GM12878 (cell line): ENCODE measurements around the gene DCAF6. TPM values are rescaled to one million over a fixed set of nuclear protein-coding genes. Genes with fewer than 3 reads are reported as not detected.

Source experiments
- ATAC-seq: fragments of 200-7000 bp; cut with Tn5 transposase; 3 replicates; pipeline ENCODE4 v1.9.1; 2020; ENCODE audit warnings: mild to moderate bottlenecking, moderate library complexity
- BruUV-seq: library from RNA; stranded (reverse); fragments of 400-500 nt; replicated peaks from 2 replicates; lab custom pipeline; 2021; lab: Mats Ljungman, UMichigan
- CTCF ChIA-PET: fragments of 300-600 bp; sonication (Branson Sonifier 250); formaldehyde crosslinking; extraction: SDS; loops from one replicate; lab custom pipeline; 2021; ENCODE audit warnings: inconsistent platforms; lab: Yijun Ruan, JAX
- POLR2A ChIA-PET: fragments of 350-600 bp; formaldehyde crosslinking; extraction: SDS; loops from one replicate; lab custom pipeline; 2021; ENCODE audit warnings: inconsistent platforms; lab: Charles Lee
- RAD21 ChIA-PET: fragments of 300-600 bp; sonication (Branson Sonifier 250); formaldehyde crosslinking; loops from one replicate; lab custom pipeline; 2023; ENCODE audit warnings: antibody characterized with exemption; ENCODE audit not compliant: unreplicated experiment; lab: Charles Lee
- SMC1A ChIA-PET: fragments of 300-600 bp; sonication (Branson Sonifier 250); formaldehyde crosslinking; loops from one replicate; lab custom pipeline; 2023; ENCODE audit not compliant: unreplicated experiment, uncharacterized antibody; lab: Charles Lee
- DNase-seq: peaks from one replicate; pipeline ENCODE4 v3.0.0-alpha.2; 2011; ENCODE audit warnings: low read depth, low spot score
- FAIRE-seq: peaks from 3 replicates; lab custom pipeline; 2011; peaks lifted over from hg19 to GRCh38; lab: Jason Lieb, UNC
- H2AFZ ChIP-seq: 2 replicates; pipeline ENCODE4 v1.6.0; 2011; ENCODE audit warnings: low read depth, low read length, control low read depth; ENCODE audit not compliant: control insufficient read depth
- H3K27ac ChIP-seq: 2 replicates; pipeline ENCODE4 v1.5.1; 2011; ENCODE audit warnings: control low read depth; ENCODE audit not compliant: control insufficient read depth, insufficient read depth
- H3K27me3 ChIP-seq, 2 experiments: replicated peaks in 1 of 2; 2 replicates each; pipeline versions ENCODE4 v1.6.0 to v1.6.1; 2011; ENCODE audit warnings: low read length in 1 of 2; ENCODE audit not compliant: control insufficient read depth in 2 of 2, insufficient read depth in 2 of 2
- H3K36me3 ChIP-seq, 2 experiments: 2 replicates each; pipeline ENCODE4 v1.5.1; 2011; ENCODE audit warnings: low read length in 1 of 2; ENCODE audit not compliant: control insufficient read depth in 2 of 2, insufficient read depth in 2 of 2
- H3K4me1 ChIP-seq: 2 replicates; pipeline ENCODE4 v1.6.1; 2011; ENCODE audit warnings: mild to moderate bottlenecking, low read length, moderate library complexity, mixed read lengths; ENCODE audit not compliant: control insufficient read depth, insufficient read depth
- H3K4me2 ChIP-seq: 2 replicates; pipeline ENCODE4 v1.6.0; 2011; ENCODE audit warnings: control low read depth; ENCODE audit not compliant: control insufficient read depth, insufficient read depth
- H3K4me3 ChIP-seq: fragments of 200-600 bp; sonication (generic); 2 replicates; pipeline ENCODE4 v1.5.1; 2016
- H3K79me2 ChIP-seq: 2 replicates; pipeline ENCODE4 v1.6.0; 2011; ENCODE audit warnings: low read length; ENCODE audit not compliant: control insufficient read depth, insufficient read depth
- H3K9ac ChIP-seq: 2 replicates; pipeline ENCODE4 v1.8.0; 2011; ENCODE audit warnings: low read length, control low read depth, mixed read lengths; ENCODE audit not compliant: control insufficient read depth, insufficient read depth
- H3K9me3 ChIP-seq: replicated peaks from 3 replicates; pipeline ENCODE4 v1.5.1; 2011; ENCODE audit warnings: mild to moderate bottlenecking, low read length; ENCODE audit not compliant: control insufficient read depth, insufficient read depth
- H4K20me1 ChIP-seq: 2 replicates; pipeline ENCODE4 v1.6.0; 2011; ENCODE audit not compliant: control insufficient read depth, insufficient read depth
- BMI1 ChIP-seq: fragments of 450-650 bp; IDR thresholded peaks from 2 replicates; pipeline ENCODE4 v1.6.1; 2016; ENCODE audit warnings: mild to moderate bottlenecking, moderate library complexity, borderline replicate concordance
- CHD1 ChIP-seq: IDR thresholded peaks from 2 replicates; pipeline ENCODE4 v1.6.1; 2012; ENCODE audit warnings: low read depth, low read length, improper control_type of control experiment
- CHD4 ChIP-seq: fragments of 200-600 bp; sonication (generic); IDR thresholded peaks from 2 replicates; pipeline ENCODE4 v1.6.1; 2016; ENCODE audit warnings: mild to moderate bottlenecking
- CREM ChIP-seq: IDR thresholded peaks from 2 replicates; pipeline ENCODE4 v1.6.1; 2014; ENCODE audit warnings: antibody characterized with exemption, low read depth
- FOXK2 ChIP-seq: fragments of 450-650 bp; IDR thresholded peaks from 2 replicates; pipeline ENCODE4 v1.6.1; 2017; ENCODE audit warnings: mild to moderate bottlenecking, moderate library complexity
- HDAC2 ChIP-seq: fragments of 200-600 bp; sonication (generic); IDR thresholded peaks from 2 replicates; pipeline ENCODE4 v1.6.1; 2017
- MEF2B ChIP-seq: fragments of 450-650 bp; IDR thresholded peaks from 2 replicates; pipeline ENCODE4 v1.6.1; 2018; ENCODE audit warnings: mild to moderate bottlenecking, moderate library complexity; ENCODE audit not compliant: partially characterized antibody, poor library complexity, severe bottlenecking
- POLR2AphosphoS2 ChIP-seq: IDR thresholded peaks from 2 replicates; pipeline ENCODE4 v1.6.1; 2011; ENCODE audit warnings: low read depth, mild to moderate bottlenecking, low read length, improper control_type of control experiment, moderate library complexity
- STAT1 ChIP-seq: fragments of 450-650 bp; conservative IDR thresholded peaks from 2 replicates; pipeline ENCODE4 v1.6.1; 2014; ENCODE audit warnings: antibody characterized with exemption, mild to moderate bottlenecking
- STAT3 ChIP-seq: IDR thresholded peaks from 2 replicates; pipeline ENCODE4 v1.6.1; 2011; ENCODE audit warnings: low read depth, low read length, improper control_type of control experiment
- SUPT20H ChIP-seq: IDR thresholded peaks from 2 replicates; pipeline ENCODE4 v1.6.1; 2011; ENCODE audit warnings: low read depth, mild to moderate bottlenecking, low read length, moderate library complexity, borderline replicate concordance; ENCODE audit not compliant: control insufficient read depth
- WGBS: methylation state at CpG from one replicate; pipeline ENCODE4 v1.1.6; 2016; ENCODE audit warnings: low lambda C conversion rate; ENCODE audit not compliant: insufficient replicate concordance, insufficient coverage; ENCODE audit errors: missing lambda C conversion rate; 5-methylcytosine and 5-hydroxymethylcytosine counted together
- in situ Hi-C: fragments of 300-500 bp; cut with MboI; formaldehyde crosslinking; loops from 9 replicates; pipeline ENCODE4 v1.14.3; 2018; ENCODE audit warnings: mixed read lengths
- intact Hi-C: fragments of 100-400 bp; cut with micrococcal nuclease; formaldehyde crosslinking; loops from one replicate; pipeline ENCODE4 v1.14.2; 2022; ENCODE audit not compliant: unreplicated experiment
- polyA plus RNA-seq, 11 experiments: library from polyadenylated mRNA; depleted of rRNA in 4 of 11; unstranded in 6 of 11; stranded (reverse) in 5 of 11; fragments of >200 nt; fragmentation: Nextera tagmentation in 4 of 11; fragmentation: Illumina TruSeq in 1 of 11; extraction: Ambion mirVana in 4 of 11; extraction: Trizol in 1 of 11; gene quantifications; 1 replicate in 1 of 11; 2 replicates in 10 of 11; pipeline versions ENCODE4 v1.2.1 to v1.2.3, GENCODE V29; 2011 to 2016; ENCODE audit warnings: inconsistent platforms in 2 of 11, missing spikeins in 2 of 11, low read depth in 1 of 11
- total RNA-seq, 4 experiments: library from RNA; depleted of rRNA in 3 of 4; stranded (reverse); fragments of >200 nt in 3 of 4; fragmentation: Illumina TruSeq in 1 of 4; extraction: Trizol in 1 of 4; gene quantifications; 2 replicates each; pipeline versions ENCODE4 v1.2.1 to v1.2.3, GENCODE V29; 2013 to 2021
- TF ChIP-seq, protein P1 (sequence below): fragments of 450-650 bp; formaldehyde crosslinking; IDR thresholded peaks from 2 replicates; pipeline ENCODE4 v1.4.0; 2020; ENCODE audit warnings: mild to moderate bottlenecking, moderate library complexity
- TF ChIP-seq, protein P2 (sequence below): fragments of 150-350 bp; IDR thresholded peaks from 2 replicates; pipeline ENCODE4 v1.6.1; 2016; ENCODE audit warnings: low read depth, low read length
- TF ChIP-seq, protein P3 (sequence below): fragments of 450-650 bp; IDR thresholded peaks from 2 replicates; pipeline ENCODE4 v1.6.1; 2016; ENCODE audit warnings: mild to moderate bottlenecking
- TF ChIP-seq, protein P4 (sequence below): IDR thresholded peaks from 2 replicates; pipeline ENCODE4 v1.6.1; 2011; ENCODE audit warnings: borderline replicate concordance, low read depth, mild to moderate bottlenecking, moderate library complexity, mixed read lengths, low read length; ENCODE audit not compliant: insufficient read depth; ENCODE audit errors: extremely low read length

The DCAF6 gene
- total and polyA plus RNA-seq, 10 of the 15 experiments (the other 5 are each of a cell fraction or from before 2014, with no cell fraction given), result 11.4 to 62.7 (median 33.0) TPM

DNA sequence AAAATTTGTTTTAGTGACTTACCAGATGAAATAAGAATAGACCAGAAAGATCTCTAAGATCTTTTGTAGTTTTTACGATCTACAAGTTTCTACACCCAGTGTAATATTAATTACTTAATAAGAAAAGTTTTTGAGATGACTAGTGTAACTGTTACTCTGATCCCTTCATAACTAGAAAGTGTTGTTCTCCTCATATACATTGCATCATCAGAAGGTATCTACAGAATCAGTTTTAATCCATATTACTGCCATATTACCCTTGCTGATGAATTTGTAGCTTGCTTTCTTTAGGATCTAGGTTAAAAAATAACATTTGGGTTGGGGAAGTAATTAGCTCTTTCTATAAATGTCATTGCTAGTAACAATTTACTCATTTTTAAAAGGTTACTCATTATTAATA lies 127.7 kb downstream of the DCAF6 start:
- RAD21 ChIA-PET, result interaction anchor here (1.8 kb wide), 1 partner anchor 18 kb away, joined by 6 read pairs; no protein-coding TSS in a partner anchor
- Histone ChIP-seq H3K4me3 (no peak overlapping the region), H2AFZ (no peak overlapping the region), H3K9me3 (no peaks in the 10 kb centered on the region), H3K4me1 (no peaks in the 10 kb centered on the region), H3K27me3 (no peaks in the 10 kb centered on the region), H3K79me2 (no peaks in the 10 kb centered on the region), H3K9ac (no peak overlapping the region), H3K27ac (no peak overlapping the region), H3K4me2 (no peak overlapping the region), H4K20me1 (no peaks in the 10 kb centered on the region), H3K36me3 (peaks cover 0 to 10% of the 10 kb centered on the region in 2 experiments; a peak in 2 of 4 replicates)
- CTCF ChIA-PET, result interaction anchor here (0.7 to 9.6 kb wide), 6 partner anchors 8 to 250 kb away, joined by 3 to 95 read pairs (median 4); no protein-coding TSS in a partner anchor
- no peak for ATAC-seq
- SMC1A ChIA-PET, result interaction anchor here (0.6 to 1.8 kb wide), 5 partner anchors 10 to 84 kb away, joined by 3 to 8 read pairs (median 4); no protein-coding TSS in a partner anchor
- in situ Hi-C loops, result no loop called here
- no TSS peak for BruUV-seq
- intact Hi-C loops, result loop anchor here (5.0 kb wide), 1 partner anchor 52 kb away; no protein-coding TSS in a partner anchor
- FAIRE-seq, result no peak
- no peak for DNase-seq
- POLR2A ChIA-PET, result interaction anchor here (0.6 to 0.7 kb wide), 3 partner anchors 18 to 351 kb away, joined by 3 to 4 read pairs (median 4); no protein-coding TSS in a partner anchor
- WGBS, result 92% methylated on average over 1 of the region's 1 CpG
- TF ChIP-seq STAT3 (no peak), STAT1 (no peak), CHD4 (no peak), SUPT20H (no peak), POLR2AphosphoS2 (no peak), FOXK2 (no peak), CREM (no peak), CHD1 (no peak), MEF2B (no peak), BMI1 (no peak), HDAC2 (no peak)
- TF ChIP-seq, protein P1, sequence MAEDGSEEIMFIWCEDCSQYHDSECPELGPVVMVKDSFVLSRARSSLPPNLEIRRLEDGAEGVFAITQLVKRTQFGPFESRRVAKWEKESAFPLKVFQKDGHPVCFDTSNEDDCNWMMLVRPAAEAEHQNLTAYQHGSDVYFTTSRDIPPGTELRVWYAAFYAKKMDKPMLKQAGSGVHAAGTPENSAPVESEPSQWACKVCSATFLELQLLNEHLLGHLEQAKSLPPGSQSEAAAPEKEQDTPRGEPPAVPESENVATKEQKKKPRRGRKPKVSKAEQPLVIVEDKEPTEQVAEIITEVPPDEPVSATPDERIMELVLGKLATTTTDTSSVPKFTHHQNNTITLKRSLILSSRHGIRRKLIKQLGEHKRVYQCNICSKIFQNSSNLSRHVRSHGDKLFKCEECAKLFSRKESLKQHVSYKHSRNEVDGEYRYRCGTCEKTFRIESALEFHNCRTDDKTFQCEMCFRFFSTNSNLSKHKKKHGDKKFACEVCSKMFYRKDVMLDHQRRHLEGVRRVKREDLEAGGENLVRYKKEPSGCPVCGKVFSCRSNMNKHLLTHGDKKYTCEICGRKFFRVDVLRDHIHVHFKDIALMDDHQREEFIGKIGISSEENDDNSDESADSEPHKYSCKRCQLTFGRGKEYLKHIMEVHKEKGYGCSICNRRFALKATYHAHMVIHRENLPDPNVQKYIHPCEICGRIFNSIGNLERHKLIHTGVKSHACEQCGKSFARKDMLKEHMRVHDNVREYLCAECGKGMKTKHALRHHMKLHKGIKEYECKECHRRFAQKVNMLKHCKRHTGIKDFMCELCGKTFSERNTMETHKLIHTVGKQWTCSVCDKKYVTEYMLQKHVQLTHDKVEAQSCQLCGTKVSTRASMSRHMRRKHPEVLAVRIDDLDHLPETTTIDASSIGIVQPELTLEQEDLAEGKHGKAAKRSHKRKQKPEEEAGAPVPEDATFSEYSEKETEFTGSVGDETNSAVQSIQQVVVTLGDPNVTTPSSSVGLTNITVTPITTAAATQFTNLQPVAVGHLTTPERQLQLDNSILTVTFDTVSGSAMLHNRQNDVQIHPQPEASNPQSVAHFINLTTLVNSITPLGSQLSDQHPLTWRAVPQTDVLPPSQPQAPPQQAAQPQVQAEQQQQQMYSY, result no peak
- TF ChIP-seq, protein P2, sequence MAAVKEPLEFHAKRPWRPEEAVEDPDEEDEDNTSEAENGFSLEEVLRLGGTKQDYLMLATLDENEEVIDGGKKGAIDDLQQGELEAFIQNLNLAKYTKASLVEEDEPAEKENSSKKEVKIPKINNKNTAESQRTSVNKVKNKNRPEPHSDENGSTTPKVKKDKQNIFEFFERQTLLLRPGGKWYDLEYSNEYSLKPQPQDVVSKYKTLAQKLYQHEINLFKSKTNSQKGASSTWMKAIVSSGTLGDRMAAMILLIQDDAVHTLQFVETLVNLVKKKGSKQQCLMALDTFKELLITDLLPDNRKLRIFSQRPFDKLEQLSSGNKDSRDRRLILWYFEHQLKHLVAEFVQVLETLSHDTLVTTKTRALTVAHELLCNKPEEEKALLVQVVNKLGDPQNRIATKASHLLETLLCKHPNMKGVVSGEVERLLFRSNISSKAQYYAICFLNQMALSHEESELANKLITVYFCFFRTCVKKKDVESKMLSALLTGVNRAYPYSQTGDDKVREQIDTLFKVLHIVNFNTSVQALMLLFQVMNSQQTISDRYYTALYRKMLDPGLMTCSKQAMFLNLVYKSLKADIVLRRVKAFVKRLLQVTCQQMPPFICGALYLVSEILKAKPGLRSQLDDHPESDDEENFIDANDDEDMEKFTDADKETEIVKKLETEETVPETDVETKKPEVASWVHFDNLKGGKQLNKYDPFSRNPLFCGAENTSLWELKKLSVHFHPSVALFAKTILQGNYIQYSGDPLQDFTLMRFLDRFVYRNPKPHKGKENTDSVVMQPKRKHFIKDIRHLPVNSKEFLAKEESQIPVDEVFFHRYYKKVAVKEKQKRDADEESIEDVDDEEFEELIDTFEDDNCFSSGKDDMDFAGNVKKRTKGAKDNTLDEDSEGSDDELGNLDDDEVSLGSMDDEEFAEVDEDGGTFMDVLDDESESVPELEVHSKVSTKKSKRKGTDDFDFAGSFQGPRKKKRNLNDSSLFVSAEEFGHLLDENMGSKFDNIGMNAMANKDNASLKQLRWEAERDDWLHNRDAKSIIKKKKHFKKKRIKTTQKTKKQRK, result no peak
- TF ChIP-seq, protein P3, sequence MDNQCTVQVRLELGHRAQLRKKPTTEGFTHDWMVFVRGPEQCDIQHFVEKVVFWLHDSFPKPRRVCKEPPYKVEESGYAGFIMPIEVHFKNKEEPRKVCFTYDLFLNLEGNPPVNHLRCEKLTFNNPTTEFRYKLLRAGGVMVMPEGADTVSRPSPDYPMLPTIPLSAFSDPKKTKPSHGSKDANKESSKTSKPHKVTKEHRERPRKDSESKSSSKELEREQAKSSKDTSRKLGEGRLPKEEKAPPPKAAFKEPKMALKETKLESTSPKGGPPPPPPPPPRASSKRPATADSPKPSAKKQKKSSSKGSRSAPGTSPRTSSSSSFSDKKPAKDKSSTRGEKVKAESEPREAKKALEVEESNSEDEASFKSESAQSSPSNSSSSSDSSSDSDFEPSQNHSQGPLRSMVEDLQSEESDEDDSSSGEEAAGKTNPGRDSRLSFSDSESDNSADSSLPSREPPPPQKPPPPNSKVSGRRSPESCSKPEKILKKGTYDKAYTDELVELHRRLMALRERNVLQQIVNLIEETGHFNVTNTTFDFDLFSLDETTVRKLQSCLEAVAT, result no peak
- TF ChIP-seq, protein P4, sequence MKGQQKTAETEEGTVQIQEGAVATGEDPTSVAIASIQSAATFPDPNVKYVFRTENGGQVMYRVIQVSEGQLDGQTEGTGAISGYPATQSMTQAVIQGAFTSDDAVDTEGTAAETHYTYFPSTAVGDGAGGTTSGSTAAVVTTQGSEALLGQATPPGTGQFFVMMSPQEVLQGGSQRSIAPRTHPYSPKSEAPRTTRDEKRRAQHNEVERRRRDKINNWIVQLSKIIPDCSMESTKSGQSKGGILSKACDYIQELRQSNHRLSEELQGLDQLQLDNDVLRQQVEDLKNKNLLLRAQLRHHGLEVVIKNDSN, result no peak
